Measurements from ENCODE around the gene PTPRD. TPM values are rescaled to one million over a fixed set of nuclear protein-coding genes. Genes with fewer than 3 reads are reported as not detected.

PTPRD gene
- total RNA-seq, 3 donors from 2014 or later (not counting 1 experiment from before 2014, with no cell fraction given): 0.05 to 0.68 TPM; not detected in 1

GRCh38 chr9:10613419-10613818 is 617 bp upstream of the PTPRD start:
- ATAC-seq: no peak
- H3K36me3 Mint-ChIP-seq: peaks cover 23% of the 10 kb centered on the region
- Histone ChIP-seq H3K27ac (ENCODE audit: low read length) (no peak overlapping the region), H3K36me3 (ENCODE audit: control insufficient read depth, insufficient read depth, low read length) (no peaks in the 10 kb centered on the region), H3K27me3 (ENCODE audit: control insufficient read depth, insufficient read depth, low read length) (peaks cover 13% of the 10 kb centered on the region), H3K9me3 (ENCODE audit: control insufficient read depth, insufficient read depth, low read length) (no peaks in the 10 kb centered on the region), H3K4me3 (ENCODE audit: low read length) (no peak overlapping the region), H3K4me1 (ENCODE audit: control insufficient read depth, insufficient read depth, low read length) (no peaks in the 10 kb centered on the region)
- no peak overlapping the region for H3K4me3 Mint-ChIP-seq
- WGBS (ENCODE audit: insufficient coverage): 9% methylated on average over 11 of the region's 13 CpGs
- intact Hi-C loops (cut with micrococcal nuclease): no loop called here
- no peak for DNase-seq
- H3K27me3 Mint-ChIP-seq (ENCODE audit: low read depth in 2 of 2): peaks cover 8 to 28% of the 10 kb centered on the region in 2 donors
- no peak overlapping the region for H3K27ac Mint-ChIP-seq
- H3K4me1 Mint-ChIP-seq: no peaks in the 10 kb centered on the region
- peaks cover 9 to 12% of the 10 kb centered on the region in 2 donors for H3K9me3 Mint-ChIP-seq
- TF ChIP-seq CTCF (IDR thresholded peaks at IDR 0.05): no peak

GRCh38 chr9:10605388-10605787 is 7.4 kb downstream of the PTPRD start:
- ATAC-seq (no peak), DNase-seq (no peak)
- no peak for TF ChIP-seq CTCF (IDR thresholded peaks at IDR 0.05)
- Histone ChIP-seq H3K27ac (ENCODE audit: low read length) (no peak overlapping the region), H3K4me3 (ENCODE audit: low read length) (no peak overlapping the region), H3K27me3 (ENCODE audit: control insufficient read depth, insufficient read depth, low read length) (no peaks in the 10 kb centered on the region), H3K36me3 (ENCODE audit: control insufficient read depth, insufficient read depth, low read length) (no peaks in the 10 kb centered on the region), H3K9me3 (ENCODE audit: control insufficient read depth, insufficient read depth, low read length) (no peaks in the 10 kb centered on the region), H3K4me1 (ENCODE audit: control insufficient read depth, insufficient read depth, low read length) (no peaks in the 10 kb centered on the region)
- Mint-ChIP-seq H3K27ac (no peak overlapping the region), H3K27me3 (ENCODE audit: low read depth in 2 of 2) (no peaks in the 10 kb centered on the region), H3K4me1 (no peaks in the 10 kb centered on the region), H3K9me3 (peaks cover 5 to 8% of the 10 kb centered on the region in 2 donors), H3K4me3 (no peak overlapping the region), H3K36me3 (no peaks in the 10 kb centered on the region)
- 84% methylated on average over 4 of the region's 4 CpGs for WGBS (ENCODE audit: insufficient coverage)
- intact Hi-C loops (cut with micrococcal nuclease): no loop called here

- intact Hi-C loops (cut with micrococcal nuclease): no loop called here
- WGBS (ENCODE audit: insufficient coverage): 25% methylated on average over 1 of the region's 1 CpG
Measured at GRCh38 chr9:10604927-10605326, 7.9 kb downstream of the PTPRD start.

More at GRCh38 chr9:10604927-10605326, 7.9 kb downstream of the PTPRD start:
- Mint-ChIP-seq H3K27ac (no peak overlapping the region), H3K9me3 (peaks cover 5 to 8% of the 10 kb centered on the region in 2 donors), H3K4me1 (no peaks in the 10 kb centered on the region), H3K4me3 (no peak overlapping the region), H3K36me3 (no peaks in the 10 kb centered on the region), H3K27me3 (ENCODE audit: low read depth in 2 of 2) (no peaks in the 10 kb centered on the region)
- no peak overlapping the region for H3K27ac ChIP-seq (ENCODE audit: low read length)
- H3K27me3 ChIP-seq (ENCODE audit: control insufficient read depth, insufficient read depth, low read length): no peaks in the 10 kb centered on the region
- H3K36me3 ChIP-seq (ENCODE audit: control insufficient read depth, insufficient read depth, low read length): no peaks in the 10 kb centered on the region
- no peak for DNase-seq
- H3K4me3 ChIP-seq (ENCODE audit: low read length): no peak overlapping the region
- H3K9me3 ChIP-seq (ENCODE audit: control insufficient read depth, insufficient read depth, low read length): no peaks in the 10 kb centered on the region
- TF ChIP-seq CTCF (IDR thresholded peaks at IDR 0.05): no peak
- no peaks in the 10 kb centered on the region for H3K4me1 ChIP-seq (ENCODE audit: control insufficient read depth, insufficient read depth, low read length)
- no peak for ATAC-seq
